NCI-H2029 (cell line): Measurements from ENCODE around the gene ARPC1B.
"Not testable (repeated sequence)": the region's sequence is repeated elsewhere in the genome, so short reads cannot be mapped to it uniquely, and the experiment has no call there.

Source experiments
- DNase-seq: peaks from one replicate; lab custom pipeline; 2025; lab: John Stamatoyannopoulos, UW

ARPC1B gene

GRCh38 chr7:99409806-99410205 lies 35.3 kb downstream of the ARPC1B start:
- peak; percentile 16 for DNase-seq

- DNase-seq: no peak
Measured at GRCh38 chr7:99410635-99411034, 36.1 kb downstream of the ARPC1B start.

GRCh38 chr7:99415513-99416127 lies 41.1 kb downstream of the ARPC1B start:
- peak; percentile 21 for DNase-seq

GRCh38 chr7:99418260-99418659 lies 43.7 kb downstream of the ARPC1B start:
- DNase-seq: no peak

GRCh38 chr7:99419323-99420021 lies 44.9 kb downstream of the ARPC1B start:
- no peak for DNase-seq

- no peak for DNase-seq
Measured at GRCh38 chr7:99420213-99420612, 45.7 kb downstream of the ARPC1B start.

- no peak for DNase-seq
Measured at GRCh38 chr7:99420986-99421385, 46.5 kb downstream of the ARPC1B start.

- peak; percentile 6 for DNase-seq
Measured at GRCh38 chr7:99422186-99422585, 47.7 kb downstream of the ARPC1B start.

- DNase-seq: no peak
Measured at GRCh38 chr7:99422625-99423024, 48.1 kb downstream of the ARPC1B start.

- DNase-seq: no peak
Measured at GRCh38 chr7:99424932-99425730, 50.6 kb downstream of the ARPC1B start.

GRCh38 chr7:99428972-99429566 lies 54.5 kb downstream of the ARPC1B start:
- no peak for DNase-seq

GRCh38 chr7:99429756-99430155 lies 55.2 kb downstream of the ARPC1B start:
- DNase-seq: no peak

- not testable (repeated sequence) for DNase-seq
Measured at GRCh38 chr7:99431756-99432540, 57.4 kb downstream of the ARPC1B start.

GRCh38 chr7:99433158-99433557 lies 58.6 kb downstream of the ARPC1B start:
- DNase-seq: no peak

GRCh38 chr7:99437946-99438572 lies 63.5 kb downstream of the ARPC1B start:
- no peak for DNase-seq

- DNase-seq: peak; percentile 94
Measured at GRCh38 chr7:99438573-99439480, 64.3 kb downstream of the ARPC1B start, which contains the start of the genes CPSF4 and PTCD1. CPSF4 (plus strand) TSS chr7:99438943; CDS start chr7:99439083, 140 bp downstream. PTCD1 (minus strand) TSS chr7:99438798; CDS start chr7:99435242, 3,556 bp downstream.

GRCh38 chr7:99440195-99440594 lies 65.7 kb downstream of the ARPC1B start:
- DNase-seq: no peak
